Trophoblast cell (in vitro differentiated cells and primary cell): ENCODE measurements around the gene C19orf53.
"Not testable (repeated sequence)": the region's sequence is repeated elsewhere in the genome, so short reads cannot be mapped to it uniquely, and the experiment has no call there.

Experiments
- DNase-seq, 2 donors: peaks; one replicate each; pipeline ENCODE4 v3.0.0-alpha.2; 2016
- H2AFZ ChIP-seq: 2 replicates; pipeline ENCODE4 v1.6.1; 2013; ENCODE audit warnings: low read length, moderate library complexity, mild to moderate bottlenecking; ENCODE audit not compliant: insufficient read depth, poor library complexity
- H2AK5ac ChIP-seq: 2 replicates; pipeline ENCODE4 v1.6.1; 2013; ENCODE audit warnings: mild to moderate bottlenecking, low read length
- H2BK120ac ChIP-seq: 2 replicates; pipeline ENCODE4 v1.6.1; 2013; ENCODE audit warnings: low read length, mild to moderate bottlenecking, moderate library complexity; ENCODE audit not compliant: insufficient read depth, poor library complexity
- H2BK12ac ChIP-seq: 2 replicates; pipeline ENCODE4 v1.6.1; 2013; ENCODE audit warnings: mild to moderate bottlenecking, low read length, moderate library complexity
- H2BK5ac ChIP-seq: 2 replicates; pipeline ENCODE4 v1.6.1; 2013; ENCODE audit warnings: low read length, low read depth, moderate library complexity, mild to moderate bottlenecking; ENCODE audit not compliant: poor library complexity
- H3K14ac ChIP-seq: 2 replicates; pipeline ENCODE4 v1.6.1; 2013; ENCODE audit warnings: mild to moderate bottlenecking, low read length
- H3K18ac ChIP-seq: 2 replicates; pipeline ENCODE4 v1.6.1; 2013; ENCODE audit warnings: mild to moderate bottlenecking, low read length
- H3K23ac ChIP-seq: 2 replicates; pipeline ENCODE4 v1.6.1; 2013; ENCODE audit warnings: low read length
- H3K27ac ChIP-seq: 2 replicates; pipeline ENCODE4 v1.5.1; 2013; ENCODE audit warnings: low read depth, mild to moderate bottlenecking, inconsistent platforms, low read length, moderate library complexity
- H3K27me3 ChIP-seq: 2 replicates; pipeline ENCODE4 v1.6.1; 2013; ENCODE audit warnings: inconsistent platforms, mild to moderate bottlenecking, low read length, moderate library complexity; ENCODE audit not compliant: insufficient read depth
- H3K36me3 ChIP-seq, 2 experiments: 1 replicate in 1 of 2; 2 replicates in 1 of 2; pipeline ENCODE4 v1.6.1; 2013; ENCODE audit warnings: low read length in 2 of 2, mild to moderate bottlenecking in 2 of 2, moderate library complexity in 1 of 2; ENCODE audit not compliant: insufficient read depth in 2 of 2, control insufficient read depth in 1 of 2
- H3K4ac ChIP-seq: 2 replicates; pipeline ENCODE4 v1.6.1; 2013; ENCODE audit warnings: low read depth, mild to moderate bottlenecking, low read length, moderate library complexity
- H3K4me1 ChIP-seq, 2 experiments: 1 replicate in 1 of 2; 2 replicates in 1 of 2; pipeline ENCODE4 v1.6.1; 2013; ENCODE audit warnings: low read length in 2 of 2, mild to moderate bottlenecking in 2 of 2, moderate library complexity in 1 of 2; ENCODE audit not compliant: insufficient read depth in 2 of 2, control insufficient read depth in 1 of 2
- H3K4me2 ChIP-seq: 2 replicates; pipeline ENCODE4 v1.6.1; 2013; ENCODE audit warnings: inconsistent platforms, mild to moderate bottlenecking, low read length, moderate library complexity
- H3K4me3 ChIP-seq: 2 replicates; pipeline ENCODE4 v1.5.1; 2013; ENCODE audit warnings: mild to moderate bottlenecking, low read depth, low read length, inconsistent platforms
- H3K79me1 ChIP-seq: one replicate; pipeline ENCODE4 v1.6.1; 2013; ENCODE audit warnings: low read length
- H3K79me2 ChIP-seq: 2 replicates; pipeline ENCODE4 v1.6.1; 2013; ENCODE audit warnings: low read length, mild to moderate bottlenecking; ENCODE audit not compliant: control insufficient read depth, insufficient read depth, poor library complexity
- H3K9ac ChIP-seq: 2 replicates; pipeline ENCODE4 v1.6.1; 2013; ENCODE audit warnings: mild to moderate bottlenecking, low read length
- H3K9me3 ChIP-seq: 2 replicates; pipeline ENCODE4 v1.6.1; 2013; ENCODE audit warnings: low read depth, mild to moderate bottlenecking, control low read depth, inconsistent platforms, low read length; ENCODE audit not compliant: insufficient read depth
- H4K12ac ChIP-seq: 2 replicates; pipeline ENCODE4 v1.6.1; 2013; ENCODE audit warnings: low read depth, mild to moderate bottlenecking, low read length, moderate library complexity
- H4K8ac ChIP-seq: 2 replicates; pipeline ENCODE4 v1.6.1; 2013; ENCODE audit warnings: low read depth, mild to moderate bottlenecking, low read length, moderate library complexity
- H4K91ac ChIP-seq: one replicate; pipeline ENCODE4 v1.6.1; 2013; ENCODE audit warnings: low read depth, mild to moderate bottlenecking, low read length, moderate library complexity
- WGBS: extraction: QIAGEN DNeasy Blood & Tissue Kit; methylation state at CpG from one replicate; pipeline ENCODE4 v1.1.7; 2013; ENCODE audit warnings: missing lambda C conversion rate; ENCODE audit not compliant: insufficient read length, insufficient coverage; ENCODE audit errors: extremely low coverage; 5-methylcytosine and 5-hydroxymethylcytosine counted together

Gene C19orf53

GRCh38 chr19:13778847-13779246, 4.6 kb downstream of the C19orf53 start:
- Histone ChIP-seq H3K27ac (no peak overlapping the region), H3K27me3 (no peaks in the 10 kb centered on the region), H3K9ac (no peak overlapping the region), H2AK5ac (no peak overlapping the region), H3K79me2 (peaks cover 9% of the 10 kb centered on the region), H4K91ac (no peak overlapping the region), H3K14ac (no peak overlapping the region), H3K23ac (no peak overlapping the region), H4K8ac (no peak overlapping the region), H3K4me2 (no peak overlapping the region), H2AFZ (no peak overlapping the region), H3K4ac (no peak overlapping the region), H3K79me1 (peaks cover 5% of the 10 kb centered on the region), H3K4me3 (no peak overlapping the region), H3K4me1 (peaks cover 0 to 3% of the 10 kb centered on the region in 2 experiments), H3K9me3 (peaks cover 4% of the 10 kb centered on the region), H2BK5ac (no peak overlapping the region), H4K12ac (no peak overlapping the region), H2BK12ac (no peak overlapping the region), H3K36me3 (peaks cover 27 to 33% of the 10 kb centered on the region in 2 experiments), H2BK120ac (no peak overlapping the region), H3K18ac (no peak overlapping the region)
- no CpG with 5 or more reads among the region's 6 CpGs for WGBS
- DNase-seq = no peak

GRCh38 chr19:13779794-13780193, 5.5 kb downstream of the C19orf53 start:
- not testable (repeated sequence) for H3K14ac ChIP-seq, DNase-seq, H2BK12ac ChIP-seq, H3K4me3 ChIP-seq, H3K9ac ChIP-seq, H3K9me3 ChIP-seq, H4K8ac ChIP-seq, H2AFZ ChIP-seq, H3K23ac ChIP-seq, H3K4me1 ChIP-seq, H3K4ac ChIP-seq, H3K4me2 ChIP-seq, H3K18ac ChIP-seq, H2BK5ac ChIP-seq, H3K79me1 ChIP-seq, H4K91ac ChIP-seq, H3K27ac ChIP-seq, H3K79me2 ChIP-seq, H4K12ac ChIP-seq, H2BK120ac ChIP-seq, H2AK5ac ChIP-seq, H3K27me3 ChIP-seq
- peaks cover 27 to 33% of the 10 kb centered on the region in 2 experiments for H3K36me3 ChIP-seq
- WGBS = no CpG with 5 or more reads among the region's 8 CpGs

GRCh38 chr19:13781547-13781946, 7.3 kb downstream of the C19orf53 start:
- Histone ChIP-seq H4K91ac (no peak overlapping the region), H3K23ac (no peak overlapping the region), H3K18ac (no peak overlapping the region), H3K4me2 (no peak overlapping the region), H3K4me1 (peaks cover 3% of the 10 kb centered on the region in 2 experiments), H3K79me1 (peaks cover 6% of the 10 kb centered on the region), H3K14ac (no peak overlapping the region), H4K12ac (no peak overlapping the region), H2AK5ac (no peak overlapping the region), H2BK12ac (no peak overlapping the region), H3K27me3 (no peaks in the 10 kb centered on the region), H2AFZ (no peak overlapping the region), H3K79me2 (peaks cover 2% of the 10 kb centered on the region), H3K36me3 (peaks cover 23 to 27% of the 10 kb centered on the region in 2 experiments), H3K9ac (no peak overlapping the region), H3K9me3 (peaks cover 4% of the 10 kb centered on the region), H3K4me3 (no peak overlapping the region), H2BK5ac (no peak overlapping the region), H2BK120ac (no peak overlapping the region), H4K8ac (no peak overlapping the region), H3K4ac (no peak overlapping the region), H3K27ac (no peak overlapping the region)
- no CpG with 5 or more reads among the region's 5 CpGs for WGBS
- DNase-seq = peak; percentile 90 to 93

- WGBS = no CpG with 5 or more reads among the region's 8 CpGs
- Histone ChIP-seq H3K9me3 (peaks cover 4% of the 10 kb centered on the region), H3K4ac (no peak overlapping the region), H3K18ac (no peak overlapping the region), H3K79me1 (peaks cover 6% of the 10 kb centered on the region), H2AFZ (no peak overlapping the region), H3K4me1 (peaks cover 4 to 6% of the 10 kb centered on the region in 2 experiments), H3K79me2 (peaks cover 2% of the 10 kb centered on the region), H3K23ac (no peak overlapping the region), H2BK5ac (no peak overlapping the region), H3K4me2 (no peak overlapping the region), H2AK5ac (no peak overlapping the region), H3K9ac (no peak overlapping the region), H2BK12ac (peak overlapping the region; percentile 5), H4K8ac (no peak overlapping the region), H3K14ac (no peak overlapping the region), H3K4me3 (no peak overlapping the region), H4K12ac (no peak overlapping the region), H2BK120ac (no peak overlapping the region), H3K27ac (no peak overlapping the region), H3K27me3 (no peaks in the 10 kb centered on the region), H3K36me3 (peaks cover 19 to 20% of the 10 kb centered on the region in 2 experiments), H4K91ac (no peak overlapping the region)
- DNase-seq = no peak
Observed at GRCh38 chr19:13782537-13782936, 8.3 kb downstream of the C19orf53 start.
